PC-9 (cell line): ENCODE data around the gene PICALM.

Experiments
- EZH2 ChIP-seq: fragments of 200-600 bp; sonication (generic); IDR thresholded peaks from 2 replicates; pipeline ENCODE4 v1.8.0; 2017; ENCODE audit warnings: antibody characterized with exemption, low read depth
- TF ChIP-seq, protein P1 (sequence below): fragments of 200-600 bp; sonication (generic); conservative IDR thresholded peaks from 2 replicates; pipeline ENCODE4 v1.6.1; 2017; ENCODE audit warnings: mixed run types, antibody characterized with exemption, mild to moderate bottlenecking, moderate library complexity

DNA sequence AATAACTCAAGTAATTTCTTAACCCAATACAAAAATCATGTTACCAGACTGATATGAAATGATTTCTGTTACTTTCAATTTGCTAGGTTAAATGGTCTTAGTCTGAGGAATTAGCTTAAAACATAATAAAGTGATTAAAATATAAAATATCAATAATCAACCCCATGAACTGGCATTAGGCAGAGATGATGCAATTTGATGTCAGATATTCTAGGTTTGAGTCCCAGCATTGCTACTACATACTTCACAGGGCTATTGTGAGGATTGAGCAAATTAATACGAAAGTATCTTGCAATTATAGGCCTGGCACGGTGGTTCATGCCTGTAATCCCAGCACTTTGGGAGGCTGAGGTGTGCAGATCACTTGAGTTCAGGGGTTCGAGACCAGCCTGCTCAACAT is 66.5 kb downstream of the PICALM start:
- TF ChIP-seq, protein P1, sequence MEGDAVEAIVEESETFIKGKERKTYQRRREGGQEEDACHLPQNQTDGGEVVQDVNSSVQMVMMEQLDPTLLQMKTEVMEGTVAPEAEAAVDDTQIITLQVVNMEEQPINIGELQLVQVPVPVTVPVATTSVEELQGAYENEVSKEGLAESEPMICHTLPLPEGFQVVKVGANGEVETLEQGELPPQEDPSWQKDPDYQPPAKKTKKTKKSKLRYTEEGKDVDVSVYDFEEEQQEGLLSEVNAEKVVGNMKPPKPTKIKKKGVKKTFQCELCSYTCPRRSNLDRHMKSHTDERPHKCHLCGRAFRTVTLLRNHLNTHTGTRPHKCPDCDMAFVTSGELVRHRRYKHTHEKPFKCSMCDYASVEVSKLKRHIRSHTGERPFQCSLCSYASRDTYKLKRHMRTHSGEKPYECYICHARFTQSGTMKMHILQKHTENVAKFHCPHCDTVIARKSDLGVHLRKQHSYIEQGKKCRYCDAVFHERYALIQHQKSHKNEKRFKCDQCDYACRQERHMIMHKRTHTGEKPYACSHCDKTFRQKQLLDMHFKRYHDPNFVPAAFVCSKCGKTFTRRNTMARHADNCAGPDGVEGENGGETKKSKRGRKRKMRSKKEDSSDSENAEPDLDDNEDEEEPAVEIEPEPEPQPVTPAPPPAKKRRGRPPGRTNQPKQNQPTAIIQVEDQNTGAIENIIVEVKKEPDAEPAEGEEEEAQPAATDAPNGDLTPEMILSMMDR, result no peak
- no peak for TF ChIP-seq EZH2
